Breast epithelium (tissue), 3 donors: ENCODE data around the gene CRLF1.

Experiments used
- POLR2A ChIP-seq: fragments of 450-650 bp; IDR thresholded peaks from one replicate; pipeline ENCODE4 v1.6.1; 2016; ENCODE audit warnings: antibody characterized with exemption, mild to moderate bottlenecking, moderate library complexity
- TF ChIP-seq, protein P1 (sequence below), 3 donors: fragments of 450-650 bp; IDR thresholded peaks; one replicate each; pipeline ENCODE4 v1.5.1; 2016 to 2017; ENCODE audit warnings: antibody characterized with exemption in 3 of 3, mild to moderate bottlenecking in 3 of 3, moderate library complexity in 3 of 3

DNA sequence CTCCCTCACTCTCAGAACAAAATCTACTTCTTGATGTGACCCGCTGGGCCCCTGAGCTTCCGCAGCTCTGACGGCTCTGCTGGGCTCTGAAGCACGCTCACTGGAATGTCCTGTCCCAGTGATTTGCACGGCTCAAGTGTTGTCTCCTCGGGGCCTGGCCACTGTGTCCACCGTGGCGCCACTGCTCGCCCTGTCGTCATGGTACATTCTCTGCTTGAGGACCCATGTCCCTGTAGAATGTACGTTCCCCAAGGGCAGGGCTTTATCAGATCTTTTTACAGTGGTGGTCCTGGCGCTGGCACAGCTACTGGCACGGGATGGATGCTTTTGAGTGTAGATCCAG is 42.3 kb upstream of the CRLF1 start:
- TF ChIP-seq, protein P1, sequence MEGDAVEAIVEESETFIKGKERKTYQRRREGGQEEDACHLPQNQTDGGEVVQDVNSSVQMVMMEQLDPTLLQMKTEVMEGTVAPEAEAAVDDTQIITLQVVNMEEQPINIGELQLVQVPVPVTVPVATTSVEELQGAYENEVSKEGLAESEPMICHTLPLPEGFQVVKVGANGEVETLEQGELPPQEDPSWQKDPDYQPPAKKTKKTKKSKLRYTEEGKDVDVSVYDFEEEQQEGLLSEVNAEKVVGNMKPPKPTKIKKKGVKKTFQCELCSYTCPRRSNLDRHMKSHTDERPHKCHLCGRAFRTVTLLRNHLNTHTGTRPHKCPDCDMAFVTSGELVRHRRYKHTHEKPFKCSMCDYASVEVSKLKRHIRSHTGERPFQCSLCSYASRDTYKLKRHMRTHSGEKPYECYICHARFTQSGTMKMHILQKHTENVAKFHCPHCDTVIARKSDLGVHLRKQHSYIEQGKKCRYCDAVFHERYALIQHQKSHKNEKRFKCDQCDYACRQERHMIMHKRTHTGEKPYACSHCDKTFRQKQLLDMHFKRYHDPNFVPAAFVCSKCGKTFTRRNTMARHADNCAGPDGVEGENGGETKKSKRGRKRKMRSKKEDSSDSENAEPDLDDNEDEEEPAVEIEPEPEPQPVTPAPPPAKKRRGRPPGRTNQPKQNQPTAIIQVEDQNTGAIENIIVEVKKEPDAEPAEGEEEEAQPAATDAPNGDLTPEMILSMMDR (IDR thresholded peaks at IDR 0.05), result no peak
- no peak for TF ChIP-seq POLR2A
